HG03025 (cell line): ENCODE measurements around the gene STK10.
A peak's percentile ranks its signal among the peaks of the same experiment; 100 is the strongest.
"Not testable (repeated sequence)": the region's sequence is repeated elsewhere in the genome, so short reads cannot be mapped to it uniquely, and the experiment has no call there.

ENCODE experiments used
- ATAC-seq: cut with Tn5 transposase; IDR thresholded peaks from one replicate; pipeline ENCODE4 v1.9.1; 2021; ENCODE audit warnings: mild to moderate bottlenecking, moderate library complexity; ENCODE audit not compliant: unreplicated experiment, low FRiP score

The STK10 gene

DNA sequence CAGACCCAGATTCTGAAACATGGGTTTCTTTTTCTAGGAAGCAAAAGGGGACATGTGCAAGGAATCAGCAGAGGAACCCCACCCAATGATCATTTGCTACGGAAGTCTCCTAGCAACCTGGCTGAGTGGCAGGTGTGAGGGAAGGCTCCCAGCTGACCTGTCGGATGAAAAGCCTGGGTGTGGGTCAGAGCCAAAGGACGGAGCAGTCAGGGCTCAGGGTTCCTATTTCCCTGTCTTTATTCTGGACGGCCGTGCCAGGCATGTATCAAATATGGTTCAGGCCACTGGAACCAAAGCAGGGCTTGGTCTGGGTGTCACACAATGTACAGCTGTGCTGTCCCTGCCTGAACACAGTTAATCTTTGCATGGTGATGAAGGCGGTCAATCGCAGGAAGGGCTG, 20.1 kb downstream of the STK10 start:
- ATAC-seq = no peak

DNA sequence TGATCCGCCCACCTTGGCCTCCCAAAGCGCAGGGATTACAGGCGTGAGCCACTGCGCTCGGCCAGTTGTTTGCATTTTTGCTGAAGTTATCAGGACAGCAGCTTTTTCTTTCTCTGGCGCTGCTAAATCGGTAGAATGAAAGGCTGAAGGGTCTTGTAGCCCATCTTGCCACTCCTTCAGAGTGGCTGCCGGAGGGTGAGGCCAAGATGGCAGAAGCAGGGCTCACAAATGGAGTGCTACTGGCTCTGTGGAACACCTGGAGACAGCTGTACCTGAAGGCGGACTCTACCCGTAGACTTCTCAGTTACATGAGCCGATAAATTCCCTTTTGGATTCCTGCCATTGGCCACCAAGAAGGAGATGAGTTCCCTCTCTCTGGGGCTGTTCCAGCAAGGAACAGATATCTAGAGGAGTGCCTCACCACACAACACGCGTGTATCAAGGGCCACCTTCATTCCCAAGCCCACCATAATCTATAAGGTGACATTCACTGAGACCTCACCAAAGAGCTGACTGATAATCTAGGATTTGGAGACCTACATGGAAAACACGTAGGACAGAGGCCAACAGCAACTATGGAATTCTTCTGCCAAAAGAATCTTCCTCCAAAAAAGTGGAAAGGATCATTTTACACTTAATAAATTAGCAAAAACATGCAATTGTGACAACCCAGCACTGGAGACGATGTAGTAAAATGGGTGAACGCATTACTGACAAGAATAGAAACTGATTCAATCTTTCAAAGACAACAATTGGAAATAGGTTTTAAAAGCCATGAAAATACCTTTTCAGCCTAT, 21.8 kb downstream of the STK10 start:
- ATAC-seq = no peak

DNA sequence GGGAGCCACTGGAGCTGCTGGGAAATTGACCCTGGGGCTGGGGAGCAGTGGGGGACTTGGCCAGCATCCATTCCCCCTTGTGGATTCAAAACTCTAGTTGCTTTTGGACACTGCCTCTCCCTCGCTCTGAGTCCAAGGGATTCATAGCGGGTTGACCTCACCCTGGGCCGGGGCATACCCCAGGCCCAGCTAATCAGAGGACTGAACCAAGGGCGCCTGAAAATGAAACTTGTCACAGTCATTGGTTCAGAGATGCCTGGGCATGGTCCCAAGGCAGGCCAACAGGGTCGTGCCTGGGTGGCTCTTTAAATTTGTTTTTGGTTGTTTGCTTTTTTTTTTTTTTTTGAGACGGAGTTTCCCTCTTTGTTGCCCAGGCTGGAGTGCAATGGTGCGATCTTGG, 22.6 kb downstream of the STK10 start:
- no peak for ATAC-seq

DNA sequence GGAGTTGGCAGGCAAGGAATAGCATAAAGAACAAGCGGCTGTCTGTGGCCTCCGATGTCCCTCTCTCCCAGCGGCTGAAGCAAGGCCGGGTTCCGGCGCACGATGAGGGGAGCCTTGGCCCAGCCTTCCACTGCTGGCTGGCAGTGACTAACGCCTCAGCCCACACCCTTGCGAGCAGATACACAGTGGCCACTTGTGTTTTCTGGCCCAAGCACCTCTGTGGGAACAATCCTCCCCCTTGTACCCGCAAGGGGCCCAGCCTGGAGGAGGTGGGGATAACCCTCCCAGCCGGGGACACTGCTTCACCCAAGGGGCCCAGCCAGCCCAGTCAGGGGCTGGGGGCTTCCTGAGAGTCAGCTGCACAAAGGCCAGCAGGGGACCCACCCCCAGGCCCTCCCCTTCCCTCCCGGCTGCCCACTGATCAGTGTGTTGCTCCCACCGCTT, 23.2 kb downstream of the STK10 start:
- ATAC-seq = no peak

- no peak for ATAC-seq
Measured at GRCh38 chr5:172163346-172163745, 24.7 kb downstream of the STK10 start.

DNA sequence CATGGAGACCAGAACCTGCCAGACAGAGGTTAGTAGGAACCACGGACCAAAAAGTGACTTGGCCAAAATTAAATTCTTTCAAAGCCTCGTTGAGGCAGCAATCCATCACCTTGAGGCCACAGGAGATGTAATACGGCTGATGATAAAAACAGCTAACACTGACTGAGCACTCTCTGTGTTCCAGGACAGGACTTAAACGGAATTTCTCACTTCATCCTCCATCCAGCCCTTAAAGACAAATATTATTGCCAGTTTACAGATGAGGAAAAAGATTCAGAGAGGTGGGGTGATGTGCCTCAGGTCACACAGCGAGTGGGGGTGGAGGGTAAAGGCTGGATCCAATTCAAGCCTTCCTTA, 25.1 kb downstream of the STK10 start:
- ATAC-seq = no peak

DNA sequence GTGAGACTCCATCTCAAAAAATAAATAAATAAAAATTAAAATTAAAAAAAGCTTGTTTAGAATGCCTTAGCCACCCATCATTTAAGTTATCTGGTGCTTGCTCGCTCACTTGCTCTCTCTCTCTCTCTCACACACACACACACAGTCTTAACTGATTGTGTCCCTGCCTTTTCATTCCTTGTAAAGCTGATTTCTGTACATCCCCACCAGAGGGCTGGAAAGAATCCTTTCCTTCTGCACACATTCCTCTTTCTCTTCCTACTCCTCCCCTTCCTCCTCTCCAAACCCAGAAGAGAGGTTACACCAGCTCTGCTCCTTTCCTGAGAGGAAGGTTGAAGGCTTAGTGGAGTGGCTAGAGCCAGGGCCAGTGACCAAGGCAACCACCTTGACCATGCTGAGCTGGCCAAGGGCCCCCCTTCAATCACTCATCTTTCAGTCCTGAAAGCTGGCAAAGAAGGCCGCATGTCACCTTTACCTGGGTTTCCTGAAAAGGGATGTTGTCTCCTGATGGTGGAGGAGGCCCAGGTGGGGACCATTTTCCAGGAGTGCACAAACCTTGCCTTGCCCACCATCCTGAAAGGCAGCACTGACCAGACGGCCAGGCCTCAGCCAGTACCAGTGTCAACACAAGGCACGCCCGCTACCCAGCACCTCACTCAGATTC, 25.6 kb downstream of the STK10 start:
- no peak for ATAC-seq

DNA sequence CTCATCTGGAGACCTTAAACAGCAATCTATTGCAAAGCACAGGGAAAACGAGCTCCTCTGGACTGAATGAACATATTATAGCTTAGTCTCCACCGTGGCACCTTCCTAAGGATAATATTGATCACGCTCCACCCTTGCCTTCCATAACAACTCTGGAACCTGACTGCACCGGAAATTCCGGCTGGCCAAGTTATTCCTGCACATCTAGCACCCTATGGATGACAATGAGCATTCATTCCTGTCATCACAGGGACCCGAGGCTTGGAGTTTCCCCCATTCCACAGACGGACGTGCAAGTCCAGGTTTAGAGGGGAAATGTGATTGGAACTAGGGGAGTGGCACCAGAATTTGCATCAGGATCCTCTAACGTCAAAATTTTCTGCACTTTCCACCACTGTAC, 27.5 kb downstream of the STK10 start:
- ATAC-seq = no peak

- no peak for ATAC-seq
Measured at GRCh38 chr5:172159016-172159415, 29.0 kb downstream of the STK10 start.

- ATAC-seq = no peak
Measured at GRCh38 chr5:172156541-172156994, 31.5 kb downstream of the STK10 start.

GRCh38 chr5:172155101-172155500, 32.9 kb downstream of the STK10 start:
- ATAC-seq = not testable (repeated sequence)

DNA sequence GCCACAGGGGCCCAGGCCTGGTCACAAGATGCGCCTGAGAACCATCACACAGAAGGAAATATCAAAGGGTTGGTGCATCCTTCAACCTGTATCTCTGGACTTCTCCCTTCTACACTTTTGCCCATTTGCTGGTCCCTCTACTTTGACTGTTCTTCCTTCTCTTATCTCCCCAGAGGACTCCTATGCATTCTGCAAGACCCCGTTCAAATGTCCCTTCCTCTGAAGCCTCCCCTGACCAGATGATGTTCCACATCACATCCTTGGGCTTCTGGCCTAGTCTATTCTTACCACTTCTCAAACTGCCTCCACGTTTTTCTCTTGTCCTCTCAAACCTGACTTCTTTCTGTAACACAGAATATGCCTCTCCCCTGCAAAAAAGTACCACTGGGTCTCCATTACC, 34.3 kb downstream of the STK10 start:
- ATAC-seq = no peak

DNA sequence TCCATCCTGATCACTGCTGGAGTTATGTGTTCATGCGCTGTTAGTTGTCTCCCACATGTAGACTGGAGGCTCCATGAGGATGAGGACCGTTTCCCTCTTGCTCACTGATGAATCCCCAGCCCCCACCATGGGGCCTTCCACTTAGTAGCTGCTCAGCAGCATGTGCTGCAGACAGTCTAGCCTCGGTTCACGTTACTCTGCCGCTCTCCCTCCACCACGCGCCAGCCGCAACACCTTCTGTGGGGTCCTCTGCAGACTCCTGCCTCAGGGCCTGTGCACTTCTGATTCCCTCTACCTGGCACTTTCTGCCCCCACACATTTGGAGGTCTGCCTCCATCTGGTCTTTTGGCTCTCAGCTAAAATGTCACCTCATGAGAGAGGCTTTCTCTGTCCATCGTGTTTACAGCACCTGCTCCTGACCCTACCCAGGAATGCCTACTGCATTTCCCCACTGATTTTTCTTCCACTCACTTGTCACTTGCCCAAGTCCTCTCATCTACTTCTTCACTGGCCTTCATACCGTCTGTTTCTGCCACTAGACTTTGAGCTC, 36.3 kb downstream of the STK10 start:
- no peak for ATAC-seq

DNA sequence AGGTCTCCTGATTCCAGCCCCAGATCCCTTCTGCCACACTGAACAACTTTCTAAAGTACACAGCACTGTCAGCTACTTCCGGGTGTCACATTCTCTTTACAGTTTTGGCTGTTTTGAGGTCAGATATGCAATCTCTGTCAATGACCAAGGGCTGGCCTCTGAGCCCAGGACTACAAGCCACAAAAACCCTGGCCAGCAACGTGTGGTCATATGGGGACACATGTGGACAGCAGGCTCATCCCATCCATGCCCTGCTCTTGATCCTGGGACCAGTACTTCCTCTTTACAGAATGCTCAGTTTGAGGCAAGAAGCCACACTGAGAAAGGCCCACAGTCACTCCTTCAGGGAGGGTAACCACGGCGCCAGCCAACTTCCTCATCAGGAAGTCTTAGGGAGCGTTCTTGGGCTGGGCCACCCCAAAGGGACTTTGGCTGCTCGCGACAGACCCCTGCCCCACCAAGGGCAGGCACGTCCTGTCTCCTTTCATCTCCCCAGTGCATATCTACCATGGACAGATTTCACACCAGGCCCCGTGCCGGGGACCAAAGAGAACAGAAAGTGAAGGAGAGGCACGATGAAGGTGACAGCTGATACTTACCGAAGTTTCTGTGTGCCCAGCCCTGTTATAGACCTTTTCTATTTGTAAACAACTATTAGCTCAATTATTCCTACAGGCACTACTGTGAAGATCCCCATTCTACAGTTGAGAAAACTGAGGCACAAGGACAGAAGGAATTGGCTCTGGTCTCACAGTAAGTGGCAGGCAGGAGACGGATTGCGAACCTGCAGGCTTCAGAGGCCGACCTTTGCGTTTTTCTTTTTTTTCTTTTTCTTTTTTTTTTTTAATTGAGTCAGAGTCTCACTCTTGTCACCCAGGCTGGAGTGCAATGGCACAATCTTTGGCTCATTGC, 37.3 kb downstream of the STK10 start:
- peak; percentile 54 for ATAC-seq

DNA sequence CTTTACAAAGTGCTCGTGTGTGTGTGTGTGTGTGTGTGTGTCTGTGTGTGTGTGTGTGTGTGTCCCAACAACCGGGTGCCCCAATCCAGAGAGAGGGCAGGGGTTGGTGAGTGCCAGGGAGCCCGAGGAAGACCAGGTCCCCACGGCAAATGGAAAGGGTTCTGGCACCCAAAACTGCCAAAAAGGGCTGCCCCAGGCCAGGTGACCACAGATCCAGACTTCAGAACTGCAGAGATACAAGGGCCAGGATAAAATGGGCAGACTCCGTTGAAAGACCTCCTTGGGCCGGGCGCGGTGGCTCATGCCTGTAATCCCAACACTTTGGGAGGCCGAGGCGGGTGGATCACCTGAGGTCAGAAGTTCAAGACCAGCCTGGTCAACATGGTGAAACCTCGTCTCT, 38.5 kb downstream of the STK10 start:
- ATAC-seq = not testable (repeated sequence)

GRCh38 chr5:172149073-172149472, 39.0 kb downstream of the STK10 start:
- ATAC-seq = no peak

GRCh38 chr5:172148381-172148780, 39.6 kb downstream of the STK10 start:
- ATAC-seq = no peak

- ATAC-seq = no peak
Measured at GRCh38 chr5:172147857-172148256, 40.2 kb downstream of the STK10 start.

GRCh38 chr5:172146748-172147092, 41.3 kb downstream of the STK10 start:
- ATAC-seq = no peak

GRCh38 chr5:172145870-172146747, 41.9 kb downstream of the STK10 start:
- ATAC-seq = no peak
